Stimulated activated CD4-positive, alpha-beta T cell treated with anti-CD3 and anti-CD28 coated beads, TNF-alpha, amount 100 ng/mL, for 4 hours (primary cell): ENCODE measurements around the gene TAF1B.

Experiments
- DNase-seq, 3 experiments: peaks; one replicate each; pipeline ENCODE4 v3.0.0-alpha.2; 2020; ENCODE audit warnings: low read depth in 3 of 3

TAF1B gene

GRCh38 chr2:9939587-9940485 is 96.6 kb downstream of the TAF1B start:
- no peak for DNase-seq

DNA sequence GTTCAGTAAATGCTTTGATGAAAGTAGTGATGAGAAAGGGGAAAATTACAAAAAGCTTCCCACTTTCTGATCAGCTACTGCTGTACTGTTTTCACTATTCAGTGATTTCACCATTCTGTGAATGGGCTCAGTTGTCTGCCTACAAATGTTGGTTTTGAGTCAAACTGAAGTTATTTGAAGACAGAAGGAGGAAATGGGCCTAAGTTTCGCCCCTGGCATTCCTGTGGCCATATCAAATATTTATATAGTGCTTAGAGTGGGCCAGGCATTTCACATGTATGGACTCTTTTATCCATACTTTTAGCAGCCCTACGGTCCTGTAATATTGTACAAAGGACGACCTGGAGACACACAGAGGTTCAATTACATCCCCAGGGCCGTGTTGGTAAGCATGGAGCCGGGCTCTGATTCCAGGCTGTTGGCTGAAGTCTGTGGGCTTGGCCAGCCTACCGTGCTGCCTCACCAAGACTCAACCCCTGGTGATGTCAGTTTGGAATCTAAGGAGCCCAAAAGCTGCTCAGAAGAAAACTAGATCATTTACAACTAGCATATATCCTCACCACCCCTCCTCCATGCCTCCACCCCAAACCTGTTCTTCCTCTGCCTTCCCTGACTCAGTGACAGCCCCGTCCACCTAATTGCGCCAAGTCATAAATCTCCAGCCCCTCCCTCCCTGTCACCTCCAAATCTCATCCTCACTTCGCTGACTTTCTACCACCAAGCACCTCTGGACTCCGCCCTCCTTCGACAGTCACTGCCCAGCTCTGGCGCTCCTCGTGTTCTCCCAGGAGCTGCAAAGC is 98.1 kb downstream of the TAF1B start:
- no peak for DNase-seq

DNA sequence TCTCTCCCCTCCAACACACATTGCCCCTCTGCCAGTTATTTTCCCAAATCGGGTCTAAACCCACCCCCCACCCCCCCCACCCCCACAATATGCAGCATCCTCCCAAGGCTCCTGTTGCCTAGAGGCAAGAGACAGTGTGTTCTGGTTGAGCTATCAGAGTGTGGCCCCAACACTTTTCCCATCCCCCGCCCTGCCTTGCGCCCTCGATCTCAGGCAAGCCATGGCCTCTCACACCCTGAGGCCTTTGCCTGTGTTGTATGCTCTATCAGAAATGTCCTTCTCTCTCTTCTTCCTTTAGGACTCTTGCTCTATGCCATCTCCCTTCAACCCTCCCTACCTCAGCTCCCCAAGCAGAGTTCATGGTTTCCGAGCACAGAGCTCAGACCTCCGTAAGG is 98.7 kb downstream of the TAF1B start:
- DNase-seq: no peak

DNA sequence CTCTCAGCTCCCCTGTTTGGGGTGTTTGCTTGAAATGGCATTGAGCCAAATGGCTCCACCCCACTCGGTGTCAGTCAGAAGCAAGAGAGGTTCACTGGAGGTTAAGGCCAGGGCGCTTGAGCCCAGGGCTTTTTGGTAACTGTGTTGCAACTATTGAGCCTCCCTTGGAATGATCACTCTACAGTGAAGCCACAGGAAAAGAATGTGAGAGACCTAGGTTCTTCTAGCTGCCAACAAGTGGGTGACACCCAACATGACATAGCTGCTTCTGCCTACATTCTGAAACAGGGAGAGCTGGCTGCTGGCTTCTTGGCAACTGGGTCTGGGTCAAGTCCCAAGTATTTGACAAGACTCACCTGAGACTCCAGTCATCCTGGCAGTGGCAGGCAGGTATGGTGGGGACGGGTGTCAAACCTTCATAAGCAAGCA is 101.1 kb downstream of the TAF1B start:
- DNase-seq: no peak

GRCh38 chr2:9945596-9945995 is 102.3 kb downstream of the TAF1B start:
- DNase-seq: no peak

GRCh38 chr2:9946076-9946475 is 102.8 kb downstream of the TAF1B start:
- no peak for DNase-seq

DNA sequence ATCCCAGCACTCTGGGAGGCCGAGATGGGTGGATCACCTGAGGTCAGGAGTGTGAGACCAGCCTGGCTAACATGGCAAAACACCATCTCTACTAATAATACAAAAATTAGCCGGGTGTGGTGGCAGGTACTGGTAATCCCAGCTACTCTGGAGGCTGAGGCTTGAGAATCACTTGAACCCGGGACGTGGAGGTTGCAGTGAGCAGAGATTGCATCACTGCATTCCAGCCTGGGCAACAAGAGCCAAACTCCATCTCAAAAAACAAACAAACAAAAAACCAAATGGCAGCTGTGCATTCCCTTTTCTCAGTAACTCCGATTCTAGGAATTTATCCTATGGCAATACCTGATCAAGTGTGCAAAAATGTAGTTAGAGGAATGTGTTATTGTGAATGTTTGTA is 103.5 kb downstream of the TAF1B start:
- DNase-seq: no peak

- no peak for DNase-seq
Measured at GRCh38 chr2:9948721-9949120, 105.4 kb downstream of the TAF1B start.

- no peak for DNase-seq
Measured at GRCh38 chr2:9949239-9949991, 106.1 kb downstream of the TAF1B start.

- DNase-seq: no peak
Measured at GRCh38 chr2:9949992-9950520, 106.8 kb downstream of the TAF1B start.

DNA sequence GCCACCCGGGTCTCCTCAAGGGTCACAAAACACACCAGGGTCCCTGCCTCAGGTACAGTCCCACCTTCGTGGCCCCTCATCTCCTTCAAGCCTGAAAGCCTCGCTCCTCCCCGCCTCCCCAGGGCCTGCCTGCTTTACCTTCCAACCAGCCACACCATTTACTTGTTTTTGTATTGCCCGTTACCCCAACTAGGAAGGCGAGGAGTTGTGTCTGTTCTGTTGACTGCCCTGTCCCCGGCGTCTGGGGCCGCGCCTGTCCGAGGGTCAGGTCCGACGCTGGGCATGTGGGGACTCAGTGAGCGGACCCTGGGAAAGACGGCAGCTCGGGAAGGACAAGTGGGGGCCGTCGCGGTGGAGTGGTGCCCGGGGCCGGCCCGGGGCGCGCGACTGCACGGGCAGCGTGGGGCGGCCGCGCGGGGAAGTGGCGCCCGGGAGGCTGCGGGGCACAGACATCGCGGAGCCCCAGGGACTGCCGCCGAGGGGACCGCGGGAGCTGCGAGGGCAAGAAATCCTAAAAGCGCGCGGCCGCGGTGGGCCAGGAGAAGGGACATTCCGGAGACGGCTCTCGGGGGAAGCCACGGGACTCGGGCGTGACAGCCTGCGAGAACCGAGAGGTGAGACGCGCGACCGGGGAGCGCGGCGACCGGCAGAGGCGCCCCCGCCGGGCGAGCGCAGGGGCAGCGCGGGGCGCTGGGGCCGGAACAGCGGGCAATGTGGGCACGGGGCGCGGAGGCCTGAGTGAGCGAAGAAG is 107.4 kb downstream of the TAF1B start:
- peak in 2 of 3 experiments; percentile 13 to 24 for DNase-seq

GRCh38 chr2:9951272-9951521 is 107.9 kb downstream of the TAF1B start:
- DNase-seq: no peak

DNA sequence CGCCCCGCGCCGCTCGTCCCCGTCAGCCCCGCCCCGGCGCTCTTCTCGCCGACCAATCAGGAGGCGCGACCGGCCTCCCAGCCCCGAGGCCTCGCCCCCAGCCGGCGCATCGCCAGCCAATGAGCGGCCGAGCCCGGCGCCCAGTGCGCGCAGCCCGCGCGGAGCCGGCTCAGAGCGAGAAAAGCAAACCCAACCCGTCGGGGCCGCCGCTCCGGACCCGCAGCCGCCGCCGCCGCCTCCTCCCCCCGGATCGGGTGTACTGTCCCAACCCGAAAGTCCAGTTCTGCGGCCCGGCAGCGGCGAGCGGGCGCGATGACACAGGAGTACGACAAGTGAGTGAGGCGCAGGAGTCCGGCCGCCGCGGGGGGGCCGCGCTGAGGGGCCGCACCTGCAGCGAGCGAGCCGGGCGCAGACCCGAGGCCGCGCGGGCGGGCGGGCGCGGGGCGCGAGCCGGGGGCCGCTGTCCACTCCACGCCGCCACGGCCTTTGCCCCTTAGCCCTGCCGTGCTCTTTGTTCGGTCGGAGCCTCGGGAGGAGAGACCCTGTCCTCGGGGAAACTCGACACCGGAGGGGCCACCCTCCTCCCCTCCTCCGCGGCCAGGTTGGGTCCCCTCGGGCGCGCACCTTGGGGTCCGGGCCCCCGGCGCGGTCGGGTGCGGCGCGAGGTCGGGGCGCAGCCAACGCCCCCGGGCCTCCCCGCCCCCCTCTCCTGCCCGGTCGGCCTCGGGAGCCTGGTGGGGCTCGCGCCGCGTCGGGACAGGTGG is 108.4 kb downstream of the TAF1B start, which contains the start of gene GRHL1:
Gene GRHL1 (plus strand): TSS at position 172 of the 764 bp plus-strand sequence. CDS start 141 bp downstream, at position 313.
- peak; percentile 79 to 85 (median 83) for DNase-seq

DNA sequence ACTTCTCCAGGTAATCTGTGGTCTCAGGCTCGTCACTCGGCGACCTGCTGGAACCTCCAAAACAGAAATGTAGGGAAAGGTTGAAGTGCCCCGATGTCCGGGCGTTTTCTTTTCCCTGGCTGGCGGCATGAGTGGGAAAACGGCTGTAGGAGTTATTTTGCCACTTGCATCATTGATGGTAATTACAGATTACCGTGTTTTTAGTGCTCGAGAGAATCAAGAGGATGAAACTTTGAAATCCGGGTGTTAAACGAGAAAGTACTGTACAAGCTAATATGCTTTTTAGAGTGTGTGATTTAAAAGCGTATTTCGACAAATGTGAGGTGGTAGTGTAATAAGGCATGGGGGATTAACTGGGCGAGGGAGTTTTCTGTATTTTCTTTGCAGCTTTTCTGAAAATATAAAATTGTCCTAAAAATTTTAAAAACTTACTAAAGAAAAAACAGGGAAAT is 109.0 kb downstream of the TAF1B start:
- no peak for DNase-seq

DNA sequence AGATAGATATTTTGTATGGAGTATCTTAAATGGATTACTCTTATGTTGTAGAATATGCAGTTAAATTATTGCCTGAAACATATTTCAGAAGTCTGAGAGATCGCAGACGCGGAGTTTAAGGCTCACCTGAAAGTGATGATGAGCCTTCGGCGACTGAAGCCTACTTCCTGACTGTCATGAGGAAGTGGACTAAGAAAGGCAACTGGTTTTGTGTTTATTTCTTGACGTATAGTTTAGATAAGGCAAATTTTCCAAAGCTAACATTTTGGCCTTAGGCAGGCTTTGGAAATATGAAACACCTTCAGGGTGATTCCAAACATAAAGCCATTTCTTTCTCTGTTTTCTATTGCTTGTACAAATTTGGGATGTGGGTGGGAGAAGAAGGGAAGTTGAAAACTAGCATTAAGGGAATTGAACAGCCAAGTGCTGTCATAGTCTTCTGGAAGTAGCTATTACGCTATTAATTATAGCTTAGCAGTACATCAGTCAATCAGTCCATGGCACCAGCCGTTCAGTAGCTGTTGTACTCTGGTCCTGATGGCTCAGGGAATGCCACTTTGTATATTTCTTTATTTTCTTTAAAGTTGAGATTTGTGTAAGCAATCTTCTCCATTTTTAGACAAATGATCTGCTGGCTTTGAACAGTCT is 109.7 kb downstream of the TAF1B start:
- no peak for DNase-seq

DNA sequence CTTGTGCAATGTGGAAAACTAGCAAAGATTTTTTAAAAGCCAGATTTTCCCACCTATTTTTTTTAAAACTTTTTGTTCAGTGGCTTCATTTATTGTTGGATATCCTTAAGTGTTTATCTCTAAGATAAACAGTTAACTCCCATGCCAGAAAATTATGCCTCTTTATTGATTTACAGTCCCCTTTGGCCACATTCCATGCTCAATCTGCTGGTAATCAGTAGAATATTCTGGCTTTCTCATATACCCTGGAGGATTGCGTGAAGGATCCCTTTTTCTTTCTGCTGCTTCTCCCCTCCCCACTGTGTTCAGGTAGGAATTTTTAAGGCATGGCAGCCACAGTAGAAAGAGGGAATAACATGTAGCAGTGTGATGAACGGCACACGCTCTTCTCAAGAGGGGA is 110.9 kb downstream of the TAF1B start:
- no peak for DNase-seq

- no peak for DNase-seq
Measured at GRCh38 chr2:9958057-9958456, 114.8 kb downstream of the TAF1B start.

DNA sequence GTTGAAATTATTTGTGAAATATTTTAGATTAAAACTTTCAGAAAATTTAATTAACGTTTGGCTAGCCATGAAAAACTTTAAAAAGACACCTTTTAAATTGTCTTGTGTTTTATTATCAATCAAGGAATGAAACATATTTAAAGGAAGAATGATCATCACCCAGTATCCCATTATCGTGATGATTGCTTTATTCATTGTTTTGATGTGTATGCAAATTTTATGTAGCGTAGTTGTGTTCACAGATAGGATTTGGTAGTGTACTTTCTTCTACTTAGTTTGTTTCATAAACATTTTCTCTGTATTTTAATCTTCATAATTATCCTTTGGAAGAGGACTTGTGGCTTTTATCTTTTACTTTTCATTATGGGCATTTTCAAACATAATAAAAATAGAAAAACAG is 116.0 kb downstream of the TAF1B start:
- DNase-seq: no peak

DNA sequence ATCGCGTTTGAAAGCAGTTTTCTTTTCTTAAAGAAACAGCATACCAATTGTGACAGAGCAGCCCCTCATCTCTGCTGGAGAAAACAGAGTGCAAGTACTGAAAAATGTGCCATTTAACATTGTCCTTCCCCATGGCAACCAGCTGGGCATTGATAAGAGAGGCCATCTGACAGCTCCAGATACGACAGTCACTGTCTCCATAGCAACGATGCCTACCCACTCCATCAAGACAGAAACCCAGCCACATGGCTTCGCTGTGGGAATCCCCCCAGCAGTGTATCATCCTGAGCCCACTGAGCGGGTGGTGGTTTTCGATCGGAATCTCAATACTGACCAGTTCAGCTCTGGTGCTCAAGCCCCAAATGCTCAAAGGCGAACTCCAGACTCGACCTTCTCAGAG is 117.7 kb downstream of the TAF1B start:
- DNase-seq: no peak
